ENCODE data around the gene RADIL.

RADIL gene

DNA sequence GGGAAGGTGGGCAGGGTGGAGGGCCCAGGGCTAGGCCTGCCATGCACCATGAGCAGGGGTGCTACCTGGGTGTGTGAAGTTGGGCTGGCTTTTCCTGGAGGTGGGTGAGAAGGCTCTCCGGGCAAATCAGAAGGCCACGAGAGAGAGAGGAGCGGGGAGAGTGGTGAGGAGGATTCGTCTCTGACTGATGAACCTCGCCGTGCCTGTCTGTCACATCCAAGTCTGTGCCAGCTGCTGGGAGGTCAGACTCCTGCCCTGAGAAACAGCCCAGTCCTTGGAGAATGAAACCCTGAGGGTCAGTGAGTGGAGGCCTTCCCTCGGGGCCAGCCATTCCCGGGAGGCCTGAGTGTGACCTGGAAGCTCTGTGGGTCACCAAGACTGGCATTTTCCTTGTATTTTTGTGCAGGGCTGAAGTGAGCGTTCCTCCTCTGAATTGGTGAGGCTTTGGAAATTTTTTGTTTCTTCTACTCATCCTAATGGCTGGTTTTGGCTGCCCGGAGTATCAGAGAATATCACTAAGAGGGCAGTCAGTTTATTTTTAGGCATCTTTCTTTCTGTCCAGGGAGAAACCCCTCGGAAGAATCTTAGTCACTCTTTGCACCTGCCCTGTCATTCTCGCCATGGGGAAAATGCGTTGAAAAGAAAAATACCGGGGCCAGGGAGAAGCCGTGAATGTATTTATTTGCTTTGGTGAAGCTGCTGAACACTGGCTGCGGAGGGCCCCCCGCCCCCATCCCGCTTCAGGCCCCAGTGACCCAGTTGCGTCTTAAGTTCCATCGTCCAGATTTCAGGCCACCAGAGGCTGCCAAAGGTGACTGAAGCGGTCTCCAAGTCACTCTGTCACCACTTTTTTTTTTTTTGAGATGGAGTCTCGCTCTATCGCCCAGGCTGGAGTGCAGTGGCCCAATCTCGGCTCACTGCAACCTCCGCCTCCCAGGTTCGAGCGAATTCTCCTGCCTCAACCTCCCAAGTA lies 114.6 kb downstream of the RADIL start:
- H3K9me3 ChIP-seq (ENCODE audit: control insufficient read depth, low read length): no peaks in the 10 kb centered on the region
- no peak overlapping the region for H3K4me3 ChIP-seq (ENCODE audit: insufficient read depth, low read depth, low read length, poor library complexity, severe bottlenecking)
- no peaks in the 10 kb centered on the region for H3K4me1 ChIP-seq (ENCODE audit: control insufficient read depth, insufficient read depth, low read length, poor library complexity, severe bottlenecking)
- DNase-seq: no peak
- peaks cover 5% of the 10 kb centered on the region for H3K36me3 ChIP-seq (ENCODE audit: control insufficient read depth, insufficient read depth, low read length)
- H3K27me3 ChIP-seq (replicated peaks; ENCODE audit: control insufficient read depth, insufficient read depth, low read length, poor library complexity, severe bottlenecking): no peaks in the 10 kb centered on the region
- no peak overlapping the region for H3K27ac ChIP-seq (ENCODE audit: insufficient read depth, low read length, poor library complexity, severe bottlenecking)

DNA sequence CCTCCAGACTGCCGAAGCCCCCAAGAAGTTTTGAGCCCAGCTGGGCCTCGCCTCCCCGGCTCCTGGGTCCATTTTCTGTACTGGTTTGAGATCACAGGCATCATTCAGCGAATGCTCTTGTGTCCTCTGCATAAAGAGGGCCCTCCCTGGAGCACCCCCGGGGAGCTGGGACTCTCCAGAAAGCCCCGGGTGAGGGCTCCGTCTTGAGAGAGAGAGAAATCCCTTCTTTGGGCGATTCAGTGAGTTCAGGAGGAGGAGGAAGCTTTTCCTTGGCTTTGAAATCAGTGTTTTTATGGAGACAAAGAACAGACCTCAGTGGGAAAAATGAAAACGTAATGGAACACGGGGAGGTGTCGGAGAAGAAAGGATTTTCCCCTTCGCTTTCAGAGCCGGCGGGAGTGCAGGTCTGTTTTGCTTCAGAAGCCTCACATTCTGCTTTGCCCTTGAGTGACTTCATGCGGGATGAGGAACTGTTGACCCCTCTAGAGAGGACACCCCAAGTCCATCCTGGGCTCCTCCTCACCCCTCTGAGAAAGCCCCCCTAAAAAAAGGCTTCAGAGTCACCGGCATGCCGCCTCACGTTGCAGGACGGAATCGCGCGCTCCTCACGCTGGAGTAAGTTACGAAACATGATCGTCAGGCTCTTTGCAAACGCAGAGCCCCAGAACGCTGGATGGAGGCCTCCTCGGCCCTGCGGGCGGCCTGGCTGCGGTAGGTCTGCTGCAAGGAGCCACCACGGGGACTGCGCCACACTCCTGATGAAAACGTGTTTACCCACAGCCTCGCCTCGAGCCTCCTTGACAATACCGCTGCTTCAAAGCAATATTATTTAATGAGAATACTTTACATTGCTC lies 116.6 kb downstream of the RADIL start:
- no peaks in the 10 kb centered on the region for H3K9me3 ChIP-seq (ENCODE audit: control insufficient read depth, low read length)
- no peak overlapping the region for H3K4me3 ChIP-seq (ENCODE audit: insufficient read depth, low read depth, low read length, poor library complexity, severe bottlenecking)
- DNase-seq: no peak
- peaks cover 24% of the 10 kb centered on the region for H3K36me3 ChIP-seq (ENCODE audit: control insufficient read depth, insufficient read depth, low read length)
- no peaks in the 10 kb centered on the region for H3K27me3 ChIP-seq (replicated peaks; ENCODE audit: control insufficient read depth, insufficient read depth, low read length, poor library complexity, severe bottlenecking)
- H3K4me1 ChIP-seq (ENCODE audit: control insufficient read depth, insufficient read depth, low read length, poor library complexity, severe bottlenecking): no peaks in the 10 kb centered on the region
- no peak overlapping the region for H3K27ac ChIP-seq (ENCODE audit: insufficient read depth, low read length, poor library complexity, severe bottlenecking)

DNA sequence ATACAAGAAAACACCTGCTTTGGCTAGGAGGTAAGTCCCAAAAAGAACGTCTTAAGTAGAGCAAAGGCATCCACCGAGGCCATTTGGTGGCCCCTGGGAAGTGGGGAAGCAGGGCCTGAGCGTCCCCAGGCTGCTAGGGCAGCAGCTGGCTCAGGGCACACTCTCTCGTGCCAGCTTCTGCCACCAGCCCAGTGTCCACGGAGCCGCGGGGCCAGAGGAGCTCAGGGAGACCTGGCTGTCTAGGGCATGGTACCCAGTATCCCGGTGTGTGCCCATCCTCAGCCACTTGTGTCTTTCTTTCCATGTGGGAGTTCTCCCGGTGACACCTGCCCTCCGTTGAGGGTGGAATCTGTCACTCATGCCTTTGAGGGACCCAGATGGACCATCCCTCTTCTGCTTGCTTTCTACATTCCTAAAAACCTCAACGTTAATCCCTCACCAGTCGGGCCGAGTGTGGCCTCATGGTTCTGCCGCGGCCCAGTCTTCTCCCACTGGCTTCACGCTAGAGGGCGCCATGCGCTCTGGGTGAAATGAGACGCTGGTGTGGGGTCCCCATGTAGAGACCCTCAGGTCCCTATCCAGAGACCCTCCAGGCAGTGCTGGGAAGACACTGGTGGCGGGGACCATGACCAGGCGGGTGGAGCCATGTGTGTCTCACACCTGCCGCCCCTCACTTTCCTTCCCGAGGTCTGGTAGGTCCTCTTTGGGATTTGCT lies 117.6 kb downstream of the RADIL start:
- H3K9me3 ChIP-seq (ENCODE audit: control insufficient read depth, low read length): no peaks in the 10 kb centered on the region

DNA sequence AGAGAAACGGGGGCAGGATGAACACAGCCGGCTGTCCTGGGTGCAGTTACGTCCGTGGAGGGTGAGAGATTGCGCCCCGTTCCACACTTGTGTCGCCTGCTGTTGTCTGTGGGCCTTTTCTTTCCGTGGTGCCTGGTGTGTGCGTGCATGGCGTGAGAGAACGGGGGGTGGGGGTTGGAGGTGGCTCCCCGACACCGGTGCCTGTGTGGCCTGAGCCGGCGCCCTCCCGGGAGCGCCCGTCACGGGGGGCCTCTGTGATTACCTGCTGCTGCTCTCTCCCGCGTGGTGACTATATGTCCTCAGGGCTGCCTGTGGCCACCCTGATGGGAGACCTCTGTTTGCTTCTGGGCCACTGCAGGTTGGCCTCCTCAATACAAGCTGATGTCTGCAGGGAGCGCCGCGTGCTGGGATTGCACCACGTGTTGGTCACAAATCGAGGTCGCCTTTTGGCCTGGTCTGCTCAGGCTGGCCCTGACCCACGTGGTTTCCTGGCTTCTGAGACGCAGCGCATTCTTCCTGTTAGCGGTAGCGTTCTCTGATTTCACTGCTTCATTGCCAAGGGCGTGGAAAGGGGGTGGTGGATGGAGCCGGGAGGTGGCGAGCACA lies 119.0 kb downstream of the RADIL start:
- no peak for DNase-seq
- Histone ChIP-seq H3K9me3 (ENCODE audit: control insufficient read depth, low read length) (no peaks in the 10 kb centered on the region), H3K4me1 (ENCODE audit: control insufficient read depth, insufficient read depth, low read length, poor library complexity, severe bottlenecking) (no peaks in the 10 kb centered on the region), H3K27ac (ENCODE audit: insufficient read depth, low read length, poor library complexity, severe bottlenecking) (no peak overlapping the region), H3K27me3 (replicated peaks; ENCODE audit: control insufficient read depth, insufficient read depth, low read length, poor library complexity, severe bottlenecking) (no peaks in the 10 kb centered on the region), H3K4me3 (ENCODE audit: insufficient read depth, low read depth, low read length, poor library complexity, severe bottlenecking) (no peak overlapping the region), H3K36me3 (ENCODE audit: control insufficient read depth, insufficient read depth, low read length) (peaks cover 43% of the 10 kb centered on the region)

More for the DNA sequence above, 117.6 kb downstream of the RADIL start:
- no peak for DNase-seq
- peaks cover 34% of the 10 kb centered on the region for H3K36me3 ChIP-seq (ENCODE audit: control insufficient read depth, insufficient read depth, low read length)
- H3K27me3 ChIP-seq (replicated peaks; ENCODE audit: control insufficient read depth, insufficient read depth, low read length, poor library complexity, severe bottlenecking): no peaks in the 10 kb centered on the region
- H3K4me3 ChIP-seq (ENCODE audit: insufficient read depth, low read depth, low read length, poor library complexity, severe bottlenecking): no peak overlapping the region
- H3K4me1 ChIP-seq (ENCODE audit: control insufficient read depth, insufficient read depth, low read length, poor library complexity, severe bottlenecking): no peaks in the 10 kb centered on the region
- no peak overlapping the region for H3K27ac ChIP-seq (ENCODE audit: insufficient read depth, low read length, poor library complexity, severe bottlenecking)

DNA sequence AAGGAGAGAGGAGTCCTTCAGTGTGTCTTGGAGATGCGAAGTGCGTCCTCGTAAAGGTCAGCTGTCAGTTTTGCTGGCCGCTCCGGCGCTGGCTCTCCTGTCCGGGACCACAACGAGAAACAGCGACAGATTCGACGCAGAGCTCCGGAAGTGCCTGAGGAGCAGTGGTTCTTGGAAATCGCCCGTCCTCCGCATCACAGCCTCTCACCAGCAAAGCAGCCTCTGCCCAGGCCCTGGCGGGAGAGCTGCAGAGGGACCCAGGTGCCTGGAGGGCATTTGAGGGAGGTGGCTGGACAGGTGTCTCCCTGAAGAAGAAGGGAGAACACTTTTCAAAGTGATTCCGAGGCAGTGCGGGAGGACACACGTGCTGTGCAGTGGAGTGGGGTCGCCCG lies 119.7 kb downstream of the RADIL start:
- H3K4me1 ChIP-seq (ENCODE audit: control insufficient read depth, insufficient read depth, low read length, poor library complexity, severe bottlenecking): no peaks in the 10 kb centered on the region
- H3K27me3 ChIP-seq (replicated peaks; ENCODE audit: control insufficient read depth, insufficient read depth, low read length, poor library complexity, severe bottlenecking): no peaks in the 10 kb centered on the region
- peaks cover 48% of the 10 kb centered on the region for H3K36me3 ChIP-seq (ENCODE audit: control insufficient read depth, insufficient read depth, low read length)
- DNase-seq: no peak
- H3K9me3 ChIP-seq (ENCODE audit: control insufficient read depth, low read length): no peaks in the 10 kb centered on the region
- no peak overlapping the region for H3K27ac ChIP-seq (ENCODE audit: insufficient read depth, low read length, poor library complexity, severe bottlenecking)
- H3K4me3 ChIP-seq (ENCODE audit: insufficient read depth, low read depth, low read length, poor library complexity, severe bottlenecking): no peak overlapping the region

DNA sequence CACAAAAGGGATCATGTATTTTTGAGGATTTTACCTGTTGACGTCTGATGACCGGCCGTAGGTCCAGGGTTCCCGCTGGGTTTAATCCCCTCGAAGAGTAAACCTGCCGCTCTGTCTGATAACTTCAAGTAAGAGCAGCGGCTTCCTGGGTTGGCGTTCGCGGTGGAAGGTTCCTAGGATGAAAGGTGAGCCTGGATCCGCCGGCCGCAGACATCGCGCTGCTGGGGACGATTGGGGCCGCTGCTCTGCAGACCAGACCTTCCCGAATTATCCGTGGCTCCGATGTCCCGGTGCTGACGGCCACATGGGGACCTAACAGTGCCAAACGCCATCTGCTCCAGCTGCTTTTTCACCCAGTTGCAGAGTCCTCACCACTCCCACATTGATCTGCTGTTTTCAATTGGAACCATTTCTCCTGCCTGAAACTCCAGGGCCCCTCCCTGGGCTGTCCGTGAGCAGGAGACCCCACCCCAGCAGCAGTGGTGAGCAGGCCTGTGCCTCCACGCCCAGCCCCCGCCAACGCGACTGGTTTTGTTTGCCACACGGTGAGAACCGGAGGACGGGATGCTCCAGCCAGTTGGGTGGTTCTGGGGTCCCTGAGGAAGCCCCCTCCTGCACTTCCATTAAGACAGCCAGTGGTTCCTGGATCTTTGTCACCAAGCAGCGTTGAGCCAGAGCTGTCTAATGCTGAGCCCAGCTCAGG lies 120.3 kb downstream of the RADIL start:
- no peak for DNase-seq
- Histone ChIP-seq H3K27me3 (replicated peaks; ENCODE audit: control insufficient read depth, insufficient read depth, low read length, poor library complexity, severe bottlenecking) (no peaks in the 10 kb centered on the region), H3K27ac (ENCODE audit: insufficient read depth, low read length, poor library complexity, severe bottlenecking) (no peak overlapping the region), H3K4me1 (ENCODE audit: control insufficient read depth, insufficient read depth, low read length, poor library complexity, severe bottlenecking) (no peaks in the 10 kb centered on the region), H3K36me3 (ENCODE audit: control insufficient read depth, insufficient read depth, low read length) (peaks cover 54% of the 10 kb centered on the region), H3K9me3 (ENCODE audit: control insufficient read depth, low read length) (no peaks in the 10 kb centered on the region), H3K4me3 (ENCODE audit: insufficient read depth, low read depth, low read length, poor library complexity, severe bottlenecking) (no peak overlapping the region)

DNA sequence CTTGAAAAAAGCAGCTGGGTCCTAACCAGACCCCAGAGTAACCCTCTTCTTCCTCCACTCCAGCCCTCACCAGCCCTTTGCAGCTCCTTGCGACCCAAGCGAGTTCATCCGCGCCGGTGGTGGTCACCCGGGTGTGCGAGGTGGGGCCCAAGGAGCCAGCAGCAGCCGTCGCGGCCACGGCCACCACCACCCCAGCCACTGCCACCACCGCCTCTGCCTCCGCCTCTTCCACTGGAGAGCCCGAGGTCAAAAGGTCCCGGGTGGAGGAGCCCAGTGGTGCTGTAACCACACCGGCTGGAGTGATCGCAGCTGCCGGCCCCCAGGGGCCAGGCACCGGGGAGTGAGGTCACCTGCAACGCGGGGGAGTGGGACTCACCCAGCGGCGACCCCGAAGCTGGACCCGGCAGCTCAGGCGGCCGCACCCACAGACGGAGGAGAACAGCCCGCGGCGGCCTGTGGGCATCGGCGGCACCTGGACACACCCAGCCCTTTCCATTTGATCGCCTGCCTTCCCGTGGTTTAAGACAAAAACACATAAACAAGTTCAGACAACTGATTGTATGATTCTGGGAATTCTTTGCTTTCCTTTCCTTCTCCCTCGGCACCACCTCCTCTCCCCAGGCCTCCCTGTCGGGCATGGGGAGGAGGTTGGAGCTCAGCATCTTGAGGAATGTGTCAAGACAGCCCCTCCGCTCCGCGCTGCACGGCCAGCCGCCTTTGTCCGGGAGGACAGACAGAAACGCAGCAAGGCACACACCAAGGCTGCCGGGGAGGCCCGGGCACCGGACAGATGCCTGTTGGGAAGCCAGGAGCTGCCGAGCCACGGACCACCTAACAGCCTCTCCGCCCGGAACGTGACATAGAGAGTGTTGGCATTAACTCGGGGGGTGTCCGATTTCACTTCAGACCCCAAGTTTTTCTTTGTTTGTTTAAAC lies 121.1 kb downstream of the RADIL start:
- DNase-seq: no peak
- Histone ChIP-seq H3K9me3 (ENCODE audit: control insufficient read depth, low read length) (no peaks in the 10 kb centered on the region), H3K27ac (ENCODE audit: insufficient read depth, low read length, poor library complexity, severe bottlenecking) (no peak overlapping the region), H3K4me1 (ENCODE audit: control insufficient read depth, insufficient read depth, low read length, poor library complexity, severe bottlenecking) (no peaks in the 10 kb centered on the region), H3K27me3 (replicated peaks; ENCODE audit: control insufficient read depth, insufficient read depth, low read length, poor library complexity, severe bottlenecking) (no peaks in the 10 kb centered on the region), H3K4me3 (ENCODE audit: insufficient read depth, low read depth, low read length, poor library complexity, severe bottlenecking) (no peak overlapping the region), H3K36me3 (ENCODE audit: control insufficient read depth, insufficient read depth, low read length) (peaks cover 61% of the 10 kb centered on the region)

DNA sequence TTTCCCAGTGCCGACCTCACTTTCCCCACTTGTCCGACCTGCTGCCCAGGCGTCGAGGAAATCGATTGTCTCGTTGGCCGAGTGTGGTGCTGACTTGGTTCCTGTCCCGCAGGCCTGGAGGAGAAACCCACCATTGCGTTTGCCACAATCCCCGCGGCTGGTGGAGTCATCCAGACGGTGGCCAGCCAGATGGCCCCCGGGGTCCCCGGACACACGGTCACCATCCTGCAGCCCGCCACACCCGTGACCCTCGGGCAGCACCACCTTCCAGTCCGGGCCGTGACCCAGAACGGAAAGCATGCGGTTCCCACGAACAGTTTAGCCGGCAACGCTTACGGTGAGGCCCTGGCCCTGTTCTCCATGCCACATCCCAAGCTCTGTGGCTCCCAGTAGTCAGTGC lies 122.6 kb downstream of the RADIL start:
- no peak for DNase-seq
- no peaks in the 10 kb centered on the region for H3K27me3 ChIP-seq (replicated peaks; ENCODE audit: control insufficient read depth, insufficient read depth, low read length, poor library complexity, severe bottlenecking)
- H3K4me3 ChIP-seq (ENCODE audit: insufficient read depth, low read depth, low read length, poor library complexity, severe bottlenecking): no peak overlapping the region
- peaks cover 69% of the 10 kb centered on the region for H3K36me3 ChIP-seq (ENCODE audit: control insufficient read depth, insufficient read depth, low read length)
- H3K27ac ChIP-seq (ENCODE audit: insufficient read depth, low read length, poor library complexity, severe bottlenecking): no peak overlapping the region
- no peaks in the 10 kb centered on the region for H3K4me1 ChIP-seq (ENCODE audit: control insufficient read depth, insufficient read depth, low read length, poor library complexity, severe bottlenecking)
- no peaks in the 10 kb centered on the region for H3K9me3 ChIP-seq (ENCODE audit: control insufficient read depth, low read length)
